Body of pancreas (tissue), 4 donors: Measurements from ENCODE around the gene ADK.

Experiments
- POLR2A ChIP-seq, 3 donors: fragments of 450-650 bp; IDR thresholded peaks; one replicate each; pipeline ENCODE4 v1.6.1; 2016; ENCODE audit warnings: antibody characterized with exemption in 3 of 3, mild to moderate bottlenecking in 2 of 3
- TF ChIP-seq, protein P1 (sequence below), 7 experiments: fragments of 450-650 bp in 4 of 7; fragments of 200-600 bp in 3 of 7; sonication (generic) in 3 of 7; IDR thresholded peaks; one replicate each; pipeline ENCODE4 v1.5.1; 2016 to 2019; ENCODE audit warnings: antibody characterized with exemption in 7 of 7

DNA sequence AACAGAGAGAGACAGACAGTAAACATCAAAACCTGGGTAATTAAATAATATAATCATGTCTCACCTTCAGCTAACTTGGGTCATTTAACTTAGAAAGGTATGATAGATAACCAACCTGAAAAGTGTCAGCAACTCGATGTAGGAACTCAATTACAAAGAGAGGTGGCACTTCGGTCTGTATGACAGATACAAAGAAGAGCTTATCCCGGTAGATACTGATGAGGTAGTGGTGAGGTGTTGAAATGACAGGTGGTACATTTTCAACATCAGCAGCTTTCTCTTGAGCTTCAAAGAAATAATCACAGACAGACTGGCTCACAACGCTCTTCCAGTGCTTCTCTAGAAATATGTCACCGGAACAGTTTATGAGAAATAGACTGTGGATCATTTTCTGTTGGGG lies 13.0 kb upstream of the ADK start:
- TF ChIP-seq, protein P1, sequence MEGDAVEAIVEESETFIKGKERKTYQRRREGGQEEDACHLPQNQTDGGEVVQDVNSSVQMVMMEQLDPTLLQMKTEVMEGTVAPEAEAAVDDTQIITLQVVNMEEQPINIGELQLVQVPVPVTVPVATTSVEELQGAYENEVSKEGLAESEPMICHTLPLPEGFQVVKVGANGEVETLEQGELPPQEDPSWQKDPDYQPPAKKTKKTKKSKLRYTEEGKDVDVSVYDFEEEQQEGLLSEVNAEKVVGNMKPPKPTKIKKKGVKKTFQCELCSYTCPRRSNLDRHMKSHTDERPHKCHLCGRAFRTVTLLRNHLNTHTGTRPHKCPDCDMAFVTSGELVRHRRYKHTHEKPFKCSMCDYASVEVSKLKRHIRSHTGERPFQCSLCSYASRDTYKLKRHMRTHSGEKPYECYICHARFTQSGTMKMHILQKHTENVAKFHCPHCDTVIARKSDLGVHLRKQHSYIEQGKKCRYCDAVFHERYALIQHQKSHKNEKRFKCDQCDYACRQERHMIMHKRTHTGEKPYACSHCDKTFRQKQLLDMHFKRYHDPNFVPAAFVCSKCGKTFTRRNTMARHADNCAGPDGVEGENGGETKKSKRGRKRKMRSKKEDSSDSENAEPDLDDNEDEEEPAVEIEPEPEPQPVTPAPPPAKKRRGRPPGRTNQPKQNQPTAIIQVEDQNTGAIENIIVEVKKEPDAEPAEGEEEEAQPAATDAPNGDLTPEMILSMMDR (IDR thresholded peaks at IDR 0.05), result no peak
- no peak for TF ChIP-seq POLR2A (IDR thresholded peaks at IDR 0.05)
